Stimulated activated CD4-positive, alpha-beta T cell treated with anti-CD3 and anti-CD28 coated beads, Interleukin-4, amount 100 ng/mL, for 48 hours (primary cell): ENCODE results near the gene ACSF3.
"Not testable (repeated sequence)": the region's sequence is repeated elsewhere in the genome, so short reads cannot be mapped to it uniquely, and the experiment has no call there.

ENCODE experiments used
- DNase-seq, 2 donors: peaks; one replicate each; pipeline ENCODE4 v3.0.0-alpha.2; 2020; ENCODE audit warnings: low read depth in 2 of 2

ACSF3 gene

DNA sequence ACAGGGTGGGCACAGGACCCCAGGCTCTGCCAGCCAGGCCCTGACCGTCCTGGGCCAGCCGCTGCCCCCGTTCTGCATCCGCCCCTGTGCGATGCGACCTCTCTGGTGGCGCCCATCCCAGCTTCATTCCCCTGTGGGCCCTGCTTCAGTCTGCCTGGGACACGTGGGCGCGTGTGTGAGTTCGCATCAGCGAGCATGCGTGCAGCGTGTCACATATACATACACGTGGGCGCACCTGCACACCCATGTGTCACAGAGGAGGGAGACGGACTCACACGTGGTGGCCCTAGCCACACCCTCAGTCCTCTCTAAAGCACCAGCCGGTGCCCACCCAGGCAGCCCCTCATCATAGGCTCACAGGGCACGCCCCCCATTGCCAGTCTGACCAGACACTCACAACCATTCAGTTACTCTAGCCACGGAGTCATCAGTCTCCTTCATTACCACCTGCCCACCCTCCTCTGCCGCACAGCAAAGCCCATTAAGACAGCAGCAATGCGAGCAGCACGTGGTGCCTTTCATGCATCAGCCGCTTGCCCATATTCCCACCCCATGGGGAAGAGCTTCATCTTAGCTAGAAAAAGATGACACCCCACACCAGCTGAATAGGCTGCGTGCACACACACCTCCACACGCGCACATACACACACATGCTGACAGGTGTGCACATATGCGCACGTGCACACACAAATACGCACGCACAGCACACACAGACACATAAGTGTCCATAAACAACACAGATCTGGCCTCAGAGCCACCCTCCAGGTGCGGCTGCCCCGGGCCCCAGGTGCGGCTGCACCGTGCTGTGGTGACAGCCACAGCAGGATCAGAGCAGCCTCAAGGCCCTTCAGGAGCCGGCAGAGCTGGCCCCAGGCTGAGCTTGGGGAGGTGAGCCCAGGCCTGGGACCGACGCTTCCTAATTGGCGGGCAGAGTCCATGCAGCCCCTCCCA is 68.4 kb downstream of the ACSF3 start:
- no peak for DNase-seq

DNA sequence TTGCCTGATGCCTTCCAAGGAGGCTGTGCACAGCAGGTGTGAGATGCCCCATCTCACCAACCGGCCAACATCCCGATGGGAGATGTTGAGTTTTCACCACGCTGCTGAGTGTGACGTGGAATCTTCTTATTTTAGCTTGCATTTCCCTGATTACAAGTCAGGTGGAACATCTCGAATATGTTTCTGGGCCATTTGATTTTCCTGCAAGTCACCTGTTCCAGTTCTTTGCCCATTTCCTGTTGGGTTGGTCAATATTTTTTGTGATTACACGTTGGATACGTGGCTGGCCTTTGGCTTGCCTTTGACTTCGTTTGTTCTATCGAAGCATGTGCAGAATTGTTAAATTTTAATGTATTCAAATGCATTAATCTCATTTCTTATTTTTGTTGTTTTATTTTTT is 69.6 kb downstream of the ACSF3 start:
- no peak for DNase-seq

DNA sequence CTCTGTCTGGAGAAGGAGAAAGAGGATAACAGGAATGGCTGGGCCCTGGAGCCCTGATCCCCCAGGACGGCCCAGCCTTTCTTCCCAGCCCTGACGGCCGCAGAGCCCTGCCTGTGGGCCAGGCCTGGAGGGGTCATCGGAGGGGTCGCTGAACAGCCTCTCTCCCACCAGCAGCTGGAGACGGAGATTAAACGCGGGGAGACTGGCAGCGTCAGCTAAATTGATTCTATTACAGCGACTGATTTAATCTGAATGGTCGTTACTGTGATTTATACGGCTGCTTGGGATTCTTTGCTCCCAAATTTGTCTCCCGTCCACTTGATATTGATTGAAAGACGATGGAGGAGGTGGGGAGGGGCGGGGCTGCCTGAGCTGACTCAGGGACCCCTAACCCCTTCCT is 70.8 kb downstream of the ACSF3 start:
- no peak for DNase-seq

DNA sequence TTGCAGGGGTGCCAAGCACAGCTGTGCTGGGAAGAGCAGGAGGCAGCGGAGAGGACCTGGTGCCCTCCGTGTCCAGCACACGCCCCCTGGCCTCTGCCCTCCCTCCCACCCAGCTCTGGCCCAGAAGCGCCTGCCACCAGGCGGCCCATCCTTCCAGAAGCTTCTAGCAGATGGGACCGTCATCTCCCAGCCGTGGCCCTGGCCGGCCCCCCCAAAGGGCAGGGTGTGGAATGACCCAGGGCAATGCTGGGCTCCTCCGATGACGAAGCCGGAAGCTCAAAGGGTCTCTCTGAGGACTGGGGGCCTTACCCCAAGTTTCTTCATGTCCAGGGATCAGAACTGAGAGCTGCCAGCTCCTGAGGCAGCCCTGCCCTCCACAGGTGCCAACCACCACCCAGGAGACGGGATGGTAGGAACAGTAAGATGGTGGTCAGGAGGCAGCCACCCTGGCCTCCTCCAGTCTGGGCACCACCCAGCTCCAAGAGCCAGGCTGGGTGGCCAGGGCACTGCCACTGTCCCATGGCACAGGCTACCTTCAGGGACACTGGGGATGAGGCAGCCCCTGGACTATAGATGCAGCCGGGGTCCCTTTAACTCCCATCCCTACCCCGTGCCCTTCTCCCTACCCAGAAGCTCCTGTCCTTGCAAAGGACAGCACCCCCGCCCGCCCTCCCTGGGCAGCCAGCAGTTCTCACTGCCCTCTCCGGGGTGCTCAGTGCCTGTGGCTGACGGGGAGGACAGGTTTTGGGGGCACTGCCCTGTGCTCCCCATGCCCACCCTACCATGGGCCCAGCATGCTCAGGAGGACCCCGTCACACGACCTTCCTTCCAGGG is 71.4 kb downstream of the ACSF3 start:
- DNase-seq, result no peak

DNA sequence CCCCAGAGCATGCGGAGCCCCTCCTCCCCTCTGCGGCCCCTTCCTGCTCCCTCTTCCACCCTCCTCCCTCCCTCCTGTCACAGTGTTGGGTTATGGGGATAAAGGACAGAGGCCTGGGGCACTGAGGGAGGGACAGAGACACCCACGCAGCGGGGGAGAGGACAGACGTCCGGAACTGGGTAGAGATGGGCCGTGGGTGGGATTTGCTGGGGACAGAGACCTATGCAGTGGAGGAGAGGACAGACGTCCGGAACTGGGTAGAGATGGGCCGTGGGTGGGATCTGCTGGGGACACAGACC is 72.0 kb downstream of the ACSF3 start:
- not testable (repeated sequence) for DNase-seq

DNA sequence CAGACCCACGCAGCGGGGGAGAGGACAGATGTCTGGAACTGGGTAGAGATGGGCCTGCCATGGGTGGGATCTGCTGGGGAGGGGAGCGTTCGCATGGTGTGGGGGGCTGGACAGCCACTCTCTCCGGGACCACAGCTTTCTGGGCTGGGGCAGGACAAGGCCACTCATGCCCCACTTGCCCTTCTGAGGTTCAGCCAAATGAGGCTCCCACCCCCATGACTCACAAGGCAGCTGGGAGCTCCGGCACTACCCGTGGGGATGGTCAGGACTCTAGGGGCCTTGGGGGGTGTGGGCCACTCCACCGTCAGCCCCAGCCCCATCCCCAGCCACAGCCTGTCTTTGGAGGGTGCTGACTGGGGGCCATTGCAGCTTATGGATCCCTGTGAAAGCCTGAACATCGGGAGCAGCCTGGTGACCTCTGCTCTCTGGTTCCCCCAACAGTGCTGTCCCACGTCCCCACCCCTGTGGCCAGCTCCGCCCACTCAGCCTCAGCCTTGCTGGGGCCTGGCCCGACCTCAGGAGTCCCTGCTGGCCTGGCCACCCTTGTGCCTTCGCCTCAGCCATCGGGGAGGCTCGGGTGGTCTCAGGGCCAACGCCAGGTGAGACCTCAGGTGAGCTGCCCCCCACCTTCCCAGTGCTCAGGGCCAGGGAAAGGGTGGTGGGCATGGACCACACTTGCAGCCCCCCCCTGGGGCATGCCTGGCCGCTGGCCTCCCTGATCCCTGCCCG is 73.2 kb downstream of the ACSF3 start:
- DNase-seq, result no peak

DNA sequence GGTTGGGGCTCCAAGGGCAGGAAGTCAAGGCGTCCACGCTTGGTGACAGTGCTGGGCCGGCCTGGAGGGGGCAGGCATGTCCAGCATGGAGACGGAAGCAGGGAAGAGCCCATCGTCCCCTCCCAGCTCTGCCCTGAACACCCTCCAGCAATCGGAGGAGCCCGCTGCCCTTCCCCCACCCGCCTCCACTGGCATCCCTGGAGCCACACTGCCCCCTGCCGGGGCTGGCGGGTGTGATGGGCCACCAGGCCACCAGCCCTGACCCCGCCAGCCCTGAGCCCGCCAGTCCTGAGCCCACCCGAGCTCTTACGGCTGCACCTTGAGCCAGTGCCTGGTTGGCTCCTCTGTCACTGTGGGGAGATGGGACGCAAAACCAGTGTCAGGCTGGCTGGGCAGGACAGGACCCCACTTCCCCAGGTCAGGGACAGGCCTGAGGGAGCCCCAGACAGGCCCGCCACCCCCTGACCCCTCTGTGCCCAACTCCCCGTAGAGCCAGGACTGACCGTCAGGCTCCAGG is 73.8 kb downstream of the ACSF3 start:
- peak; percentile 82 to 97 for DNase-seq

DNA sequence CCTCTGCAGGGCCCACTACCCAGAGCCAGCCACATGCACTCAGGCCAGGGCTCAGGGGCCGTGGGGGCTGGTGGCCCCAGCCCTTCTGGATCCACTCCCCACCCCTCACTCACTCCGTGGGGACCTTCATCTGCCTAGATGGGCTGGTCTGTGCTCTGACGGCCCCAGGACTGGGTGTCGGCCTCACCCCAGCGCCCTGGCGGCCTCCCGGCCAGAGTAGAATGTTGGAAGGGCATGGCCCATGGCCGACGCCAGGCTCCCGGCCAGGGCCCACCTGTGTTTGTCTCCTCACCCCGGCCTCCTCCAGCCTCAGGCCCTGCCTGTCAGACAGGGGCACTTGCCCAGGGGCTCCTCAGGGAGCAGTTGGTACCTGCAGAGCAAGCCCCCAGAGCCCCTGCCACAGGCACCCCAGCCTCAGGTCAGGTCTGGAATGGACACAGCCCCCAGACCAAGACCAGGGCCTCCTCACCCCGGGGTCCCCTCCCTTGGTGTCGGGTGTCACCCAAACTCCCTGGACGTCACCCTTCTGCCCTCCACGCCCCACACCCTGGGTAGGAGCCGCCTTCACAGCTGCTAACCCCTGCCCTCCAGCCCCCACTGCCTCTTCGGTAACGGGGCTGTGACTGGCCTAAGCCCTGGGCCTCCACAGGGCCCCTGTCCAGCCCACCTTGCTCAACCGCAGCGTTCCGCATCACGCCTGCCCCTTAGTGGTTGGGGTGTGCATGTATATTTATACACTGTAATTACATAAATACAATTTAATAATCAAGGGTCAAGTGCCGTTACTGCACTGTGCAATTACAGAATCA is 74.9 kb downstream of the ACSF3 start:
- no peak for DNase-seq

DNA sequence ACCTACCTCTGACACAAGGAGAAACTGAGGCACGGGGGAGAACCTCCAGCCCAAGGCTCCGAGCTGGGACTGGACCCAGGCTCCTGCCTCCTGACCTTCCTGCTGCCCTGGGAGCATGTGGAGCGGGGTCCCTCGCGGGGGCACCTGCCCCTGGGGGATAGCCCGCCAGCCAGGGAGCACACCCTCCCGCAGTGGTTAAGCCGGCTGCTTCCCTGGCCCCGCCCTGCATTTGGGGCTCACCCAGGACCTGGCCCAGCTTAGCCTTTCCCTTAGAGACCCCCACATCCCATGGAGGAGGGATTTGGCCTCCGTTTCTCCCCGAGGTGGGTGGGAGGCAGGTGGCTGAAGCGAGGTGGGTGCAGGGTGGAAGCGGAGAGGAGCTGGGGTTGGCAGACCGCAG is 76.1 kb downstream of the ACSF3 start:
- DNase-seq, result no peak

DNA sequence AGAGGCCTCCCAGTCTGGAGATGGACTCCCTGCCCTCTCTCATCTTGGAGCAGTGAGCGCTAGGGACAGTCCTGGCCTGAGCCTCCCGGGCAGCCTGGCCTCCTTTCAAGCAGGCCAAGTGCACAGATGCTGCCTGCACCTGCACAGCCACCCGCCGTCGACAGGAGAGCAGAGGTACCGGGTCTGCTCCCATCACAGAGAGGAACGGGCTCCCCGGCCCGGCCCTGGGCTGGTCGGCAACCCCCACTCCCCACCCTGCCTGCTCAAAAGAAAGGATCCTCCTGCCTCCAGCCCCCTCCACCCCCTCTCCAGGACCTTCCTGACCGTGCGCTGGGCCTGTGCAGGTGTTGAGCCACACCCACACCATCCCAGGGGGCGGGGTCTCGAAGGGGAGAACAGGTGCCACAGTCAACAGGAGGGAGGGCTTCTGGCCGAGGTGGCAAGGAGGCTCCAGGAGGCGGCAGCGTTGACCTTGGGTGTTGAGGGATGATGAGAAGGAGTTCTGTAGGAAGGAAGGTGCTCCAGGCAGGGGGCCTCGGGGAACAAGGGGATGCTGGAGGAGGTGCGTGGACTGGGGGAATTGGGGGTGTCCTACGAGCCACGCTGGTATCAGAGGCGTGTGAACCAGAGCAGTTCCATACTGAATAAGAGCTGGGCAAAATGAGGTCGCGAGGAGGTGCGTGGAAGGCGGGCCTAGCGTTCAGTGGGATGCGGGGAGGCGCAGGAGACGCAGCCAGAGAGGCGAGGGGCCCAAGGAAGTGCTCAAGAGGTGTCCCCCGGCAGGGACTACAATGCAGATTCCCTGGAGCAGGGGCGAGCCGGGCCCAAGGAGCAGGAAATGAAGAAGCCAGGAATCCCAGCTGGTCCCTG is 76.9 kb downstream of the ACSF3 start:
- no peak for DNase-seq

DNA sequence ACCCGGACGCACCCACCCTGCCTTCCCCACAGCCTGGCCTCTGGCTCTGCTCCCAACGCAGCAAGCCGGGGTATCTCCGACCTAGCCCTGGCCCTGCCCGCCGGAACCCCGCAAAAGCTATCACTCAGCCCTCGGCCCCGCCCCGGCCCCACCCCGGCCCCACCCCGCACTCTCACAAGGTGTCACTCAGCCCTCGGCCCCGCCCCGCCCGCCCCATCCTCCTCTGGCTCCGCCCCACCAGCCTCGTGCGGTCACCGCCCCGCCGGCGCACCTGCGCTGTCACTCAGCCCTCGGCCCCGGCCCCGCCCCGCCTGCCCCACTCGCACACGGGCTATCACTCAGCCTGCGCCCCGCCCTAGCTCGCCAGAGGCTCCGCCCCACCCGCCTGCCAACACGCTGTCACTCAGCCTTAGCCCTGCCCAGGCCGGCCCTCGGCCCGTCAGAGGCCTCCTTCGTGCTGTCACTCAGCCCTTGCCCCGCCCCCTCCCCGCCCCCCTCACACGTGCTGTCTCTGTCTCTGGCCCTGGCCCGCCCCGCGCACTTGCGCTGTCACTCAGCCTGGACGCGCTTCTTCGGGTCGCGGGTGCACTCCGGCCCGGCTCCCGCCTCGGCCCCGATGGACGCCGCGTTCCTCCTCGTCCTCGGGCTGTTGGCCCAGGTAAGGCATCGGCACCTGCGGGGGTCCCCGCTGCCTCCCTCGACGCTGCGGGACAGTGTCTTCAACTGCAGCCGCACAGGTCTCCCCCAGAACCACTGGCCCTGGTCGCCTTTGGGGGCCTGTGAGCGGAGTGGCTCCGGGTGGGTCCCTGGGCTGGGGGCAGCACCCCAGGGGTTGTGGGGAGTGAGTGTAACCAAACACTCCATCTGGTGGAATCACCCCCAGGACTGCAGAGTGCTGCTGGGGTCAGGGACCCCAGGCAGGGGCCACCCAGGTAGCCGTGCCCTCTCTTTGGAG is 77.8 kb downstream of the ACSF3 start, which contains the start of gene CDH15:
CDH15 (plus strand) TSS at position 533 of the 955 bp plus-strand sequence; CDS start at position 617, 84 bp downstream.
- DNase-seq, result peak; percentile 94 to 96

DNA sequence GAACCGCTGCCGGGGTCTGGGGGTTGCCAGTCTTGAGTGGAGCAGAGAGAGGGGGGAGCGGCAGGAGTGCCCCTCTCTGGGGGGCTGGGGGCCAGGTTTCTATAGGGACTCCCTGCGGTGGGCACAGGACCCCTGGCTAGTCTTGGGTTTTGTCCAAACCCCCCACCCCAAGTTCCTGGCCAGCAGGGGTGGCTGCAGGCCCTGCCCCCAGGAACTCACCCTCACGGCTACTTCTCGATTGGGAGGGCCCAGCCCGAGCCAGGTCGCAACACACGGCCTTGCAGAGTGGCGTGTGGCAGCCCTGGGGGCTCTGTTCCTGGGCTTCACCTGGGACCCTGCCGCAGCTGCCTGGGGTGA is 78.5 kb downstream of the ACSF3 start:
- DNase-seq, result no peak

DNA sequence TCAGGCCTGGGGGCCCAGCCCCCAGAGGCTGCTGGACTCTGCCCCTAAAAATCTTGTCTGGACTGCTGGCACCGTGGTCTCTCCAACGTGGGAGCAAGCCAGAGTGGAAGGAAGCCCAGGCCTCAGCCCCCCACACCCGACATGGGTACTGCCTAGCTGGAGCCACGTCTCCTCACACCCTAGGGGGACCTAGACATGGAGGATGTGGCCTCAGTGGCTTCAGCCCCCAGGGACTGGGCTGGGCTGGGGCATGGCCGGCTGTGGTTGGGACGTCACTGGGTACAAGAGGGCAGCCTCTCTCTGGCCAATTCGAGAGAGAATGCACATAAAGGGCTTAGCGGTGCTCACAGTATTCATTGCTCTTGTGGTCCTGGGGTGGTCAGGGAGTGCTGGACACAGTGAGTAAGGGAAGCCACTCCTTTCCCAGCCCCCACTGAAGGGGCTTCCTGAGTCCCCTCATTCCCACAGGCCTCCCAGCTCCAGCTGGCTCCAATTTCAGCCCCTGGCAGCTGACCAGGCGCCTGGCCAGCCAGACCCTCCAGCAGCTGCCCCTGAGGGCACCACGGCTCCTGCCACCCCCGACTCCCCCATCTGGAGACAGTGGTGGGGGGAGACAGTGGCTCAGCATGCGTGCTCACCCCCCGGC is 79.0 kb downstream of the ACSF3 start:
- DNase-seq, result no peak

DNA sequence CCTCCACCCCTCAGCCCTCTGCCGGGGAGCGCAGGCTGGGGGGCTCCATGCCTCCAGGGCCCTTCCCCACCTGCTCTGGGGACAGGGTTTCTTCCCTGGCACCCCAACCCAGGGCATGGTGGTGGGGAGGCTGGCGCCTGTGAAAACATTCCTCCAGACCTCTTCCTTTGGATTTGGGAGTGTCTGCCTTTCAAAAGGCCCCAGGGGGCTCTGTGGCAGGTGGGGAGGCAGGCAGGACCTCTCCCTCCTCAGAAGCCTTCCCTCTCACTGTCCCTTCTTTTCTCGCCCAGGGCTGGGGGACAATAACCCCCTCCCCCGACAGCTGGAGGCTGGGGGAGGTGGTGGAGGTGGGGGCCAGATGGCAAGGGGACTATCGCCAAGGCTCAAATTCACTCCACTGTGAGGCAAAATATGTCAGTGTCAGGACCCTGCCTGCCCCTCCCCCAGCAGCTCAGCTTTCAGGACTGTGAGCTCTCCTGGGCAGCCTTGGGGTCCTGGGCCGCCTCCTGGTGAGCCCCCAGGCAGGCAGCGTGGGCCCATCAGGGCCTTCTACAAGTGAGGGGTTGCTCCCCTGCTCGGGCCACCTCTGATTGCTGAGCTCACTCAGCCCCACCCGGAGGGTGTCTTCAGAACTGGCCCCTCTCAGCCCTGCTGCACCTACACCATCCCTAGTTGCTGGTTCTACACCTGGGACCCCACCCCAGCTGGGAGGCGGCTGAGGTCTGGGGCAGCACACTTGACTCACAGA is 79.7 kb downstream of the ACSF3 start:
- no peak for DNase-seq

DNA sequence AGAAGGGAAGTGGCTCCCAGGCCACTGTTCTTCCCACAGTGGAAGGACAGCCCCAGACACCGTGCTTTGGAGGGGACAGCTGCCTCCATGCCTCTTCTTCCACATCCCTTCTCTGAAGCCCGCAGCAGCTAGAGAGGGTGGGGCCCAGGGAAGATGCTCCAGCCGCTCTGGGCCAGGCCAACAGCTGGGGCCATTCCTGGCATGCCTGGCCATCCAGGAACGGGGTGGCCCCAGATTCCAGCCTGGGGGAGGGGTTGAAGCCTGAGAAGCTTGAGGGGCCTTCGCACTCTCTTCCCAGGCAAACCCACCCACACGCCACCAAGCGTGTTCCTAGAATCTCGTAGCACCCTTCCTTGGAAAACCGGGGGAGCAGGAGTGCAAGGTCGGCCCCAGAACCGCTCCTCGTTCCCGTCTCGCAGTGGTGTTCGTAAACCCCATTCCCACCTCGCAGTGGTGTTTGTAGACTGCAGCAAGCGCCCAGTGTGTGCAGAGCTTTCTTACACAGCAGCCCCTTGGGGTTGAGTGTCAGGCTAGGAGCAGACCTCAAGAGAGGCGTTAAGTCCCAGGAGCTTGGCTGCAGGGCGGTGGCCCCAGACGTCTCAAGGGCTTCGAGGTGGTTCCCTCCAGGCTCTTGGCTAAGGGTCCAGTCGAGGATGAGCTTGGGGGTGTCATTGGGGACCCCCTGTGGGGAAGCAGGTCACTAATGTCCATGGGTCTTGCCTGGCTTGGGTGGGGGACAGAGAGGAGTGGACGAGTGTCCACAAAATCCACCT is 80.6 kb downstream of the ACSF3 start:
- DNase-seq, result no peak

DNA sequence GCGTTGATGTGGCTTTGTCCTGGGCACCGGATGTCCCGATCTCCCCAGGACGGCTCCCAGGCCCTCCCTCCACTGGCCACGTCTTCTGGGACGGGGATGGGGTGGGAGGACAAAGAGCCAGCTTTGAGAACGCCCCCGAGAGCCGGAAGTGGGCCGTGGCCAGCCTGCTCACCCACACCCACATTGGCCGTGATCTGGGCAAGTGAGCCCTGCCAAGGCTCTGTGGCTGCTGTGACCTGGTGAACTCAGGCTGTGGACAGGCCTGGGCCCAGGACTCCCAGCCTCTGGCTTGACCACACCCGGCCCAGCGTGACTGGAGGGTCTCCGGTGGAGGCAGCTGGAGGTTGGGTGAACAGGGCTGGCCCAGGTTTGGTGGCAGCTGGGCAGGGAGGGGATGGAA is 81.2 kb downstream of the ACSF3 start:
- DNase-seq, result no peak
